ENCODE results near the gene AGAP1.

AGAP1 gene

GRCh38 chr2:235498541-235498940, 4.7 kb downstream of the AGAP1 start:
- Histone ChIP-seq H3K9me3 (ENCODE audit: severe bottlenecking) (no peaks in the 10 kb centered on the region), H3K4me3 (ENCODE audit: severe bottlenecking) (no peak overlapping the region), H3K36me3 (ENCODE audit: low read depth) (no peaks in the 10 kb centered on the region), H3K4me1 (ENCODE audit: insufficient read depth, poor library complexity, severe bottlenecking) (peaks cover 28% of the 10 kb centered on the region), H3K27me3 (ENCODE audit: insufficient read depth, poor library complexity, severe bottlenecking) (no peaks in the 10 kb centered on the region), H3K27ac (ENCODE audit: poor library complexity, severe bottlenecking) (no peak overlapping the region)
- no peak for TF ChIP-seq CTCF (IDR thresholded peaks at IDR 0.05; ENCODE audit: poor library complexity, severe bottlenecking)
- no peak for ATAC-seq (ENCODE audit: low read depth)
- DNase-seq (ENCODE audit: low spot score): no peak

GRCh38 chr2:235498946-235499812, 5.3 kb downstream of the AGAP1 start:
- ATAC-seq (ENCODE audit: low read depth): no peak
- TF ChIP-seq CTCF (IDR thresholded peaks at IDR 0.05; ENCODE audit: poor library complexity, severe bottlenecking): no peak
- Histone ChIP-seq H3K27ac (ENCODE audit: poor library complexity, severe bottlenecking) (no peak overlapping the region), H3K27me3 (ENCODE audit: insufficient read depth, poor library complexity, severe bottlenecking) (no peaks in the 10 kb centered on the region), H3K9me3 (ENCODE audit: severe bottlenecking) (no peaks in the 10 kb centered on the region), H3K36me3 (ENCODE audit: low read depth) (no peaks in the 10 kb centered on the region), H3K4me1 (ENCODE audit: insufficient read depth, poor library complexity, severe bottlenecking) (peaks cover 28% of the 10 kb centered on the region), H3K4me3 (ENCODE audit: severe bottlenecking) (no peak overlapping the region)
- DNase-seq (ENCODE audit: low spot score): no peak

GRCh38 chr2:235500110-235500760, 6.4 kb downstream of the AGAP1 start:
- no peaks in the 10 kb centered on the region for H3K9me3 ChIP-seq (ENCODE audit: severe bottlenecking)
- ATAC-seq (ENCODE audit: low read depth) (no peak), DNase-seq (ENCODE audit: low spot score) (no peak)
- H3K4me1 ChIP-seq (ENCODE audit: insufficient read depth, poor library complexity, severe bottlenecking): peaks cover 28% of the 10 kb centered on the region
- TF ChIP-seq CTCF (IDR thresholded peaks at IDR 0.05; ENCODE audit: poor library complexity, severe bottlenecking): no peak
- peak overlapping the region; percentile 58 for H3K27ac ChIP-seq (ENCODE audit: poor library complexity, severe bottlenecking)
- H3K36me3 ChIP-seq (ENCODE audit: low read depth): no peaks in the 10 kb centered on the region
- no peaks in the 10 kb centered on the region for H3K27me3 ChIP-seq (ENCODE audit: insufficient read depth, poor library complexity, severe bottlenecking)
- no peak overlapping the region for H3K4me3 ChIP-seq (ENCODE audit: severe bottlenecking)

GRCh38 chr2:235500761-235501672, 7.2 kb downstream of the AGAP1 start:
- Histone ChIP-seq H3K27ac (ENCODE audit: poor library complexity, severe bottlenecking) (peak overlapping the region; percentile 58), H3K36me3 (ENCODE audit: low read depth) (no peaks in the 10 kb centered on the region), H3K4me3 (ENCODE audit: severe bottlenecking) (no peak overlapping the region), H3K9me3 (ENCODE audit: severe bottlenecking) (no peaks in the 10 kb centered on the region), H3K4me1 (ENCODE audit: insufficient read depth, poor library complexity, severe bottlenecking) (peaks cover 25% of the 10 kb centered on the region), H3K27me3 (ENCODE audit: insufficient read depth, poor library complexity, severe bottlenecking) (no peaks in the 10 kb centered on the region)
- ATAC-seq (ENCODE audit: low read depth) (peak; percentile 91), DNase-seq (ENCODE audit: low spot score) (no peak)
- no peak for TF ChIP-seq CTCF (IDR thresholded peaks at IDR 0.05; ENCODE audit: poor library complexity, severe bottlenecking)

Measured in RWPE2 (cell line).